SK-N-SH (cell line): ENCODE measurements around the gene IFITM1. TPM values are rescaled to one million over a fixed set of nuclear protein-coding genes. Genes with fewer than 3 reads are reported as not detected.
"Not testable (repeated sequence)": the region's sequence is repeated elsewhere in the genome, so short reads cannot be mapped to it uniquely, and the experiment has no call there.

Experiments
- CTCF ChIA-PET: fragments of 300-600, 350-600 bp; formaldehyde crosslinking; extraction: SDS; loops from one replicate; lab custom pipeline; 2021; lab: Yijun Ruan, JAX
- POLR2A ChIA-PET: fragments of 350-600 bp; sonication (Branson Sonifier 250); formaldehyde crosslinking; extraction: SDS; loops from one replicate; lab custom pipeline; 2020; ENCODE audit warnings: antibody characterized with exemption, inconsistent platforms; lab: Yijun Ruan, JAX
- DNase-seq: peaks from one replicate; pipeline ENCODE4 v3.0.0; 2012
- H2AFZ ChIP-seq: fragments of 200-600 bp; sonication (generic); 2 replicates; pipeline ENCODE4 v1.8.1; 2016; ENCODE audit warnings: antibody characterized with exemption, mild to moderate bottlenecking, low read depth
- H3F3A ChIP-seq: fragments of 200-600 bp; sonication (generic); replicated peaks from 2 replicates; pipeline ENCODE3; 2016; ENCODE audit warnings: antibody characterized with exemption, mild to moderate bottlenecking; ENCODE audit not compliant: insufficient read depth
- H3K27ac ChIP-seq, 2 experiments: fragments of 200-500 bp in 1 of 2; fragments of 200-600 bp in 1 of 2; sonication (Bioruptor generic) in 1 of 2; sonication (generic), shearing (Covaris generic) in 1 of 2; 2 replicates each; pipeline versions ENCODE4 v1.5.1 to v1.6.1; 2014 to 2016; ENCODE audit warnings: low read depth in 2 of 2, inconsistent platforms in 1 of 2, low read length in 1 of 2, mild to moderate bottlenecking in 1 of 2, mixed read lengths in 1 of 2
- H3K27me3 ChIP-seq: fragments of 200-600 bp; sonication (generic), shearing (Covaris generic); 2 replicates; pipeline ENCODE4 v1.6.1; 2016; ENCODE audit warnings: mixed run types; ENCODE audit not compliant: insufficient read depth
- H3K36me3 ChIP-seq, 2 experiments: fragments of 200-500 bp in 1 of 2; fragments of 200-600 bp in 1 of 2; sonication (Bioruptor generic) in 1 of 2; sonication (generic) in 1 of 2; replicated peaks in 1 of 2; 2 replicates each; pipeline versions ENCODE3 to v1.5.1; 2014 to 2016; ENCODE audit warnings: low read length in 1 of 2, mild to moderate bottlenecking in 1 of 2; ENCODE audit not compliant: insufficient read depth in 2 of 2, control insufficient read depth in 1 of 2
- H3K4me1 ChIP-seq, 2 experiments: fragments of 200-500 bp in 1 of 2; fragments of 200-600 bp in 1 of 2; sonication (Bioruptor generic) in 1 of 2; sonication (generic), shearing (Covaris generic) in 1 of 2; 2 replicates each; pipeline versions ENCODE4 v1.5.1 to v1.6.1; 2014 to 2016; ENCODE audit warnings: low read depth in 1 of 2, low read length in 1 of 2, mixed run types in 1 of 2; ENCODE audit not compliant: insufficient read depth in 2 of 2, control insufficient read depth in 1 of 2
- H3K4me2 ChIP-seq: fragments of 200-600 bp; sonication (generic), shearing (Covaris generic); 2 replicates; pipeline ENCODE4 v1.6.1; 2017; ENCODE audit warnings: mixed run types
- H3K4me3 ChIP-seq, 2 experiments: fragments of 200-500 bp in 1 of 2; fragments of 200-600 bp in 1 of 2; sonication (Bioruptor generic) in 1 of 2; sonication (generic), shearing (Covaris generic) in 1 of 2; 2 replicates each; pipeline versions ENCODE4 v1.5.1 to v1.8.1; 2014 to 2016; ENCODE audit warnings: low read depth in 2 of 2, inconsistent platforms in 1 of 2, low read length in 1 of 2, mild to moderate bottlenecking in 1 of 2, mixed read lengths in 1 of 2, moderate library complexity in 1 of 2
- H3K79me2 ChIP-seq: fragments of 200-600 bp; sonication (generic); 2 replicates; pipeline ENCODE4 v1.8.1; 2017; ENCODE audit warnings: mild to moderate bottlenecking; ENCODE audit not compliant: insufficient read depth
- H3K9ac ChIP-seq: fragments of 200-600 bp; sonication (generic); 2 replicates; pipeline ENCODE4 v1.6.1; 2017; ENCODE audit warnings: mixed run types
- H3K9me2 ChIP-seq: fragments of 200-600 bp; sonication (generic); 2 replicates; pipeline ENCODE4 v1.6.1; 2017; ENCODE audit warnings: mixed run types
- H3K9me3 ChIP-seq: fragments of 200-600 bp; sonication (generic); 2 replicates; pipeline ENCODE4 v1.6.1; 2017; ENCODE audit warnings: mixed run types, mild to moderate bottlenecking, moderate library complexity
- H4K20me1 ChIP-seq: fragments of 200-600 bp; sonication (generic); 2 replicates; pipeline ENCODE4 v1.6.1; 2017; ENCODE audit warnings: mild to moderate bottlenecking, mixed run types; ENCODE audit not compliant: insufficient read depth
- ELF1 ChIP-seq: IDR thresholded peaks from 2 replicates; pipeline ENCODE4 v1.4.0; 2012
- EZH2phosphoT487 ChIP-seq: fragments of 200-600 bp; sonication (generic); IDR thresholded peaks from 2 replicates; pipeline ENCODE4 v1.6.1; 2017; ENCODE audit warnings: low read depth, mixed run types, mild to moderate bottlenecking, antibody characterized with exemption, moderate library complexity, borderline replicate concordance
- GABPA ChIP-seq: IDR thresholded peaks from 2 replicates; pipeline ENCODE4 v1.4.0; 2012; ENCODE audit warnings: low read depth, mild to moderate bottlenecking
- GATA2 ChIP-seq: sonication (generic); formaldehyde crosslinking; IDR thresholded peaks from 2 replicates; pipeline ENCODE4 v1.5.0; 2020; ENCODE audit warnings: mild to moderate bottlenecking, missing genetic modification reagents
- MAX ChIP-seq: IDR thresholded peaks from 2 replicates; pipeline ENCODE4 v1.4.0; 2012; ENCODE audit warnings: low read depth
- MEF2A ChIP-seq: IDR thresholded peaks from 2 replicates; pipeline ENCODE4 v1.4.0; 2012; ENCODE audit warnings: low read depth, borderline replicate concordance
- NFIC ChIP-seq: IDR thresholded peaks from 2 replicates; pipeline ENCODE4 v1.4.0; 2012; ENCODE audit warnings: borderline replicate concordance
- NRF1 ChIP-seq: IDR thresholded peaks from 2 replicates; pipeline ENCODE4 v1.6.1; 2012; ENCODE audit warnings: low read depth, mild to moderate bottlenecking, low read length
- POLR2AphosphoS5 ChIP-seq: IDR thresholded peaks from 2 replicates; pipeline ENCODE4 v1.6.1; 2012; ENCODE audit warnings: low read depth, low read length
- RCOR1 ChIP-seq: fragments of 150-350 bp; IDR thresholded peaks from 2 replicates; pipeline ENCODE4 v1.6.1; 2017; ENCODE audit warnings: antibody characterized with exemption, low read length
- REST ChIP-seq: IDR thresholded peaks from 2 replicates; pipeline ENCODE4 v1.6.1; 2012; ENCODE audit warnings: mild to moderate bottlenecking, low read depth, low read length, moderate library complexity
- RFX5 ChIP-seq: IDR thresholded peaks from 2 replicates; pipeline ENCODE4 v1.6.1; 2012; ENCODE audit warnings: mild to moderate bottlenecking, improper control_type of control experiment, low read length
- SIN3A ChIP-seq: IDR thresholded peaks from 2 replicates; pipeline ENCODE4 v1.6.1; 2012; ENCODE audit warnings: low read depth, mild to moderate bottlenecking, low read length, moderate library complexity, borderline replicate concordance
- SMC3 ChIP-seq: IDR thresholded peaks from 2 replicates; pipeline ENCODE4 v1.6.1; 2012; ENCODE audit warnings: low read depth, low read length, improper control_type of control experiment
- TEAD4 ChIP-seq: IDR thresholded peaks from 2 replicates; pipeline ENCODE4 v1.4.0; 2012; ENCODE audit warnings: mild to moderate bottlenecking, borderline replicate concordance; ENCODE audit not compliant: insufficient read depth
- USF2 ChIP-seq: fragments of 150-350 bp; IDR thresholded peaks from 2 replicates; pipeline ENCODE4 v1.6.1; 2017; ENCODE audit warnings: antibody characterized with exemption, low read length, low read depth, borderline replicate concordance
- ZBTB33 ChIP-seq: IDR thresholded peaks from 2 replicates; pipeline ENCODE4 v1.4.0; 2012; ENCODE audit warnings: low read depth, borderline replicate concordance
- WGBS: methylation state at CpG from one replicate; pipeline ENCODE4 v1.1.6; 2017; ENCODE audit warnings: low lambda C conversion rate; 5-methylcytosine and 5-hydroxymethylcytosine counted together
- polyA plus RNA-seq, 3 experiments: library from polyadenylated mRNA; depleted of rRNA; stranded (reverse); fragments of >200 nt; gene quantifications; 2 replicates each; pipeline ENCODE4 v1.2.3, GENCODE V29; 2012

The IFITM1 gene
- polyA plus RNA-seq, 1 of the 3 experiments (the other 2 are of a cell fraction) = 19.4 TPM

- Histone ChIP-seq H4K20me1 (no peaks in the 10 kb centered on the region), H3K4me3 (no peak overlapping the region), H3K36me3 (no peaks in the 10 kb centered on the region), H3K9me3 (no peaks in the 10 kb centered on the region), H3F3A (no peaks in the 10 kb centered on the region), H3K27ac (no peak overlapping the region), H3K27me3 (no peaks in the 10 kb centered on the region), H3K4me1 (no peaks in the 10 kb centered on the region; a peak in 1 of 4 replicates), H3K79me2 (no peaks in the 10 kb centered on the region), H2AFZ (no peak overlapping the region), H3K9me2 (no peaks in the 10 kb centered on the region), H3K9ac (no peak overlapping the region), H3K4me2 (no peak overlapping the region)
- ChIA-PET POLR2A (no interaction called here), CTCF (interaction anchor here (1.3 kb wide), 1 partner anchor 69 kb away, joined by 3 read pairs; no protein-coding TSS in a partner anchor)
- WGBS = 96% methylated on average over 11 of the region's 13 CpGs
- no peak for DNase-seq
- TF ChIP-seq GABPA (no peak), TEAD4 (no peak), POLR2AphosphoS5 (no peak), REST (no peak), GATA2 (CRISPR knock-in tag) (no peak), ZBTB33 (no peak), USF2 (no peak), RCOR1 (no peak), ELF1 (no peak), NFIC (no peak), RFX5 (no peak), SMC3 (no peak), MEF2A (no peak), EZH2phosphoT487 (no peak), SIN3A (no peak), NRF1 (no peak), MAX (no peak)
Observed at GRCh38 chr11:328012-328411, 14.2 kb downstream of the IFITM1 start.

GRCh38 chr11:328516-329100 lies 14.8 kb downstream of the IFITM1 start:
- H3K4me2 ChIP-seq, H3K36me3 ChIP-seq, H2AFZ ChIP-seq, H4K20me1 ChIP-seq, H3K4me3 ChIP-seq, DNase-seq, H3K27me3 ChIP-seq, H3K27ac ChIP-seq, H3K9me3 ChIP-seq, H3K9me2 ChIP-seq, H3F3A ChIP-seq, H3K9ac ChIP-seq, POLR2A ChIA-PET, H3K4me1 ChIP-seq, H3K79me2 ChIP-seq: not testable (repeated sequence)
- WGBS = 94% methylated on average over 15 of the region's 15 CpGs
- CTCF ChIA-PET = interaction anchor here (1.3 kb wide), 1 partner anchor 68 kb away, joined by 3 read pairs; no protein-coding TSS in a partner anchor
